DOHH2 (cell line): Measurements from ENCODE around the gene LAMC1.

Source experiments
- CTCF ChIP-seq: fragments of 200-600 bp; sonication (generic); IDR thresholded peaks from one replicate; pipeline ENCODE4 v1.5.1; 2014; ENCODE audit warnings: antibody characterized with exemption, mild to moderate bottlenecking, low read depth, low read length; ENCODE audit not compliant: poor library complexity, severe bottlenecking
- EZH2phosphoT487 ChIP-seq: fragments of 200-600 bp; sonication (generic); IDR thresholded peaks from 2 replicates; pipeline ENCODE4 v1.6.1; 2017; ENCODE audit warnings: borderline replicate concordance, mild to moderate bottlenecking, antibody characterized with exemption, low read length, moderate library complexity, mixed read lengths

GRCh38 chr1:183180634-183181056 lies 157.4 kb downstream of the LAMC1 start:
- TF ChIP-seq CTCF: no peak
- TF ChIP-seq EZH2phosphoT487: no peak
